HG03432 (cell line): ENCODE data around the gene NT5DC2.
A peak's percentile ranks its signal among the peaks of the same experiment; 100 is the strongest.
"Not testable (repeated sequence)": the region's sequence is repeated elsewhere in the genome, so short reads cannot be mapped to it uniquely, and the experiment has no call there.

Source experiments
- ATAC-seq: cut with Tn5 transposase; IDR thresholded peaks from one replicate; pipeline ENCODE4 v1.9.1; 2021; ENCODE audit warnings: mild to moderate bottlenecking, moderate library complexity; ENCODE audit not compliant: unreplicated experiment

The NT5DC2 gene

GRCh38 chr3:52537726-52538421 lies 4.2 kb upstream of the NT5DC2 start:
- no peak for ATAC-seq

GRCh38 chr3:52537165-52537620 lies 3.5 kb upstream of the NT5DC2 start:
- no peak for ATAC-seq

GRCh38 chr3:52536369-52537164 lies 2.9 kb upstream of the NT5DC2 start, which contains the start of gene UQCC5:
Gene UQCC5, plus strand, starts transcription at chr3:52536605. Its CDS starts 151 bp downstream, at chr3:52536756.
- ATAC-seq = peak; percentile 85

- ATAC-seq = no peak
These were observed 2.4 kb upstream of the NT5DC2 start for GRCh38 chr3:52536112-52536368.

- ATAC-seq = no peak
These were observed 1.9 kb upstream of the NT5DC2 start for GRCh38 chr3:52535411-52536111.

- no peak for ATAC-seq
These were observed 875 bp upstream of the NT5DC2 start for GRCh38 chr3:52534281-52535183.

- peak; percentile 2 for ATAC-seq
These were observed 627 bp downstream of the NT5DC2 start for GRCh38 chr3:52532838-52533622.

- ATAC-seq = no peak
These were observed 1.2 kb downstream of the NT5DC2 start for GRCh38 chr3:52532517-52532837.

GRCh38 chr3:52531860-52532516 lies 1.7 kb downstream of the NT5DC2 start:
- no peak for ATAC-seq

GRCh38 chr3:52530918-52531826 lies 2.5 kb downstream of the NT5DC2 start:
- ATAC-seq = no peak

- ATAC-seq = no peak
These were observed 4.0 kb downstream of the NT5DC2 start for GRCh38 chr3:52529376-52530333.

- no peak for ATAC-seq
These were observed 4.9 kb downstream of the NT5DC2 start for GRCh38 chr3:52528586-52529375.

GRCh38 chr3:52527732-52528585 lies 5.7 kb downstream of the NT5DC2 start:
- ATAC-seq = no peak

- no peak for ATAC-seq
These were observed 6.5 kb downstream of the NT5DC2 start for GRCh38 chr3:52527039-52527731.

GRCh38 chr3:52526671-52527038 lies 7.0 kb downstream of the NT5DC2 start:
- ATAC-seq = not testable (repeated sequence)
